Stomach (tissue), 9 donors: Measurements from ENCODE around the gene SMOC2. TPM values are rescaled to one million over a fixed set of nuclear protein-coding genes. Genes with fewer than 3 reads are reported as not detected.
A peak's percentile ranks its signal among the peaks of the same experiment; 100 is the strongest.
"Not testable (repeated sequence)": the region's sequence is repeated elsewhere in the genome, so short reads cannot be mapped to it uniquely, and the experiment has no call there.

Experiments used
- DNase-seq, 2 donors: peaks; one replicate each; pipeline versions ENCODE4 v3.0.0 to v3.0.0-alpha.2; 2013 to 2019
- H3K27ac ChIP-seq, 5 donors: fragments of 200-600 bp in 4 of 5; sonication (generic) in 4 of 5; one replicate each; pipeline ENCODE4 v1.5.1; 2013 to 2019; ENCODE audit warnings: mild to moderate bottlenecking in 1 of 5, moderate library complexity in 1 of 5
- H3K27me3 ChIP-seq, 3 donors: fragments of 200-600 bp; sonication (generic); one replicate each; pipeline ENCODE4 v1.5.1; 2017 to 2019; ENCODE audit warnings: mixed run types in 1 of 3
- H3K36me3 ChIP-seq, 4 donors: fragments of 200-600 bp; sonication (generic); 1 replicate in 3 of 4; 2 replicates in 1 of 4; pipeline ENCODE4 v1.5.1; 2016 to 2019
- H3K4me1 ChIP-seq, 4 donors: fragments of 200-600 bp; sonication (generic); one replicate each; pipeline ENCODE4 v1.5.1; 2016 to 2019
- H3K4me3 ChIP-seq, 4 donors: fragments of 200-600 bp; sonication (generic) in 3 of 4; one replicate each; pipeline ENCODE4 v1.5.1; 2016 to 2019; ENCODE audit warnings: mild to moderate bottlenecking in 1 of 4
- H3K9me3 ChIP-seq, 4 donors: fragments of 200-600 bp; sonication (generic); one replicate each; pipeline ENCODE4 v1.5.1; 2016 to 2019
- CTCF ChIP-seq, 7 experiments: fragments of 450-650 bp in 4 of 7; fragments of 200-600 bp in 3 of 7; sonication (generic) in 3 of 7; IDR thresholded peaks; one replicate each; pipeline ENCODE4 v1.5.1; 2016 to 2019; ENCODE audit warnings: antibody characterized with exemption in 7 of 7, control low read depth in 2 of 7, mild to moderate bottlenecking in 1 of 7
- EP300 ChIP-seq: sonication (generic); formaldehyde crosslinking; IDR thresholded peaks from one replicate; pipeline ENCODE4 v1.6.1; 2017; ENCODE audit warnings: antibody characterized with exemption
- POLR2A ChIP-seq, 4 donors: fragments of 450-650 bp; IDR thresholded peaks; one replicate each; pipeline ENCODE4 v1.6.1; 2016; ENCODE audit warnings: antibody characterized with exemption in 4 of 4, control low read depth in 2 of 4, mild to moderate bottlenecking in 1 of 4, moderate library complexity in 1 of 4
- POLR2AphosphoS5 ChIP-seq, 3 donors: sonication (generic); formaldehyde crosslinking; IDR thresholded peaks; one replicate each; pipeline ENCODE4 v1.6.1; 2016; ENCODE audit warnings: antibody characterized with exemption in 3 of 3
- WGBS, 5 donors: extraction: QIAGEN DNeasy Blood & Tissue Kit in 3 of 5; methylation state at CpG; one replicate each; pipeline versions ENCODE4 v1.1.5 to v1.1.7; 2013 to 2018; 5-methylcytosine and 5-hydroxymethylcytosine counted together
- intact Hi-C: fragments of 100-400 bp; cut with DNase I; formaldehyde crosslinking; loops from one replicate; pipeline ENCODE4 v1.15.1; 2023; ENCODE audit warnings: low total_unique reads
- polyA plus RNA-seq, 3 donors: library from polyadenylated mRNA; stranded (reverse); fragments of 200-250 nt; gene quantifications; one replicate each; pipeline ENCODE4 v1.2.3, GENCODE V29; 2013
- total RNA-seq, 5 donors: library from RNA; depleted of rRNA; stranded (reverse); fragments of >200 nt; gene quantifications; one replicate each; pipeline versions ENCODE4 v1.1.0 to v1.2.3, GENCODE V29; 2014 to 2016
- donor health status: healthy with polysubstance abuse.
- donor health status: Bipolar disorder and iron deficiency.
- donor health status: healthy.

SMOC2 gene
- total and polyA plus RNA-seq, 8 donors, result 7.9 to 520 (median 76.9) TPM

GRCh38 chr6:168607272-168608112, 166.5 kb downstream of the SMOC2 start:
- peak in 1 of 2 donors; percentile 82 for DNase-seq
- TF ChIP-seq POLR2A (IDR thresholded peaks at IDR 0.05) (no peak), CTCF (IDR thresholded peaks at IDR 0.05) (no peak)
- Histone ChIP-seq H3K4me1 (peaks cover 0 to 26% (median 3%) of the 10 kb centered on the region in 4 donors), H3K36me3 (peaks cover 0 to 13% (median 1%) of the 10 kb centered on the region in 4 donors), H3K27ac (peak overlapping the region in 3 of 5 donors; percentile 60 to 64 (median 61)), H3K9me3 (no peaks in the 10 kb centered on the region), H3K4me3 (no peak overlapping the region), H3K27me3 (no peaks in the 10 kb centered on the region)
- WGBS, 5 donors, result 43 to 62% (median 60%) methylated on average over 14 to 15 of the region's 15 CpGs
- intact Hi-C loops, result no loop called here

GRCh38 chr6:168608113-168608400, 167.1 kb downstream of the SMOC2 start:
- WGBS, 5 donors, result 82 to 86% (median 84%) methylated on average over 11 of the region's 11 CpGs
- Histone ChIP-seq H3K36me3 (peaks cover 0 to 18% (median 0%) of the 10 kb centered on the region in 4 donors), H3K27me3 (no peaks in the 10 kb centered on the region), H3K4me3 (no peak overlapping the region), H3K9me3 (no peaks in the 10 kb centered on the region), H3K27ac (peak overlapping the region in 3 of 5 donors; percentile 60 to 64 (median 61)), H3K4me1 (peaks cover 0 to 26% (median 3%) of the 10 kb centered on the region in 4 donors)
- DNase-seq, result no peak
- TF ChIP-seq EP300, result no peak
- TF ChIP-seq POLR2A (IDR thresholded peaks at IDR 0.05), result no peak
- no peak for TF ChIP-seq POLR2AphosphoS5 (IDR thresholded peaks at IDR 0.05)
- TF ChIP-seq CTCF (IDR thresholded peaks at IDR 0.05), result no peak
- intact Hi-C loops, result no loop called here

GRCh38 chr6:168609026-168609685, 168.2 kb downstream of the SMOC2 start:
- Histone ChIP-seq H3K4me3 (no peak overlapping the region), H3K27ac (peak overlapping the region in 4 of 5 donors; percentile 19 to 64 (median 26)), H3K4me1 (peaks cover 0 to 26% (median 3%) of the 10 kb centered on the region in 4 donors), H3K9me3 (no peaks in the 10 kb centered on the region), H3K27me3 (no peaks in the 10 kb centered on the region), H3K36me3 (peaks cover 0 to 14% (median 0%) of the 10 kb centered on the region in 4 donors)
- intact Hi-C loops, result no loop called here
- 39 to 48% (median 40%) methylated on average over 13 of the region's 13 CpGs for WGBS, 5 donors
- no peak for DNase-seq
- TF ChIP-seq EP300, result no peak

GRCh38 chr6:168609914-168610490, 169.0 kb downstream of the SMOC2 start:
- no peaks in the 10 kb centered on the region for H3K9me3 ChIP-seq
- no peak overlapping the region for H3K4me3 ChIP-seq
- DNase-seq, result peak in 1 of 2 donors; percentile 56
- no peaks in the 10 kb centered on the region for H3K27me3 ChIP-seq
- H3K27ac ChIP-seq, result peak overlapping the region in 4 of 5 donors; percentile 19 to 64 (median 26)
- peaks cover 0 to 13% (median 0%) of the 10 kb centered on the region in 4 donors for H3K36me3 ChIP-seq
- intact Hi-C loops, result no loop called here
- TF ChIP-seq POLR2A (IDR thresholded peaks at IDR 0.05), result no peak
- TF ChIP-seq POLR2AphosphoS5 (IDR thresholded peaks at IDR 0.05), result peak; percentile 4 to 36 (median 27)
- TF ChIP-seq CTCF (IDR thresholded peaks at IDR 0.05), result no peak
- peak; percentile 94 for TF ChIP-seq EP300
- peaks cover 0 to 26% (median 3%) of the 10 kb centered on the region in 4 donors for H3K4me1 ChIP-seq
- WGBS, 5 donors, result 72 to 86% (median 76%) methylated on average over 9 of the region's 9 CpGs

- H3K9me3 ChIP-seq, H3K4me3 ChIP-seq, DNase-seq, H3K27me3 ChIP-seq, intact Hi-C loops: not testable (repeated sequence)
- 87 to 100% (median 97%) methylated on average over 4 to 12 of the region's 12 CpGs for WGBS, 5 donors
- Histone ChIP-seq H3K4me1 (peaks cover 0 to 22% (median 3%) of the 10 kb centered on the region in 4 donors), H3K27ac (peak overlapping the region in 2 of 5 donors; percentile 41 to 64), H3K36me3 (peaks cover 0 to 13% (median 0%) of the 10 kb centered on the region in 4 donors)
These were observed 170.0 kb downstream of the SMOC2 start for GRCh38 chr6:168610966-168611365.
